ENCODE measurements around the gene MAPK12. TPM values are rescaled to one million over a fixed set of nuclear protein-coding genes. Genes with fewer than 3 reads are reported as not detected.

The MAPK12 gene
- total and polyA plus RNA-seq, 9 donors: 0.87 to 35.3 (median 23.3) TPM

DNA sequence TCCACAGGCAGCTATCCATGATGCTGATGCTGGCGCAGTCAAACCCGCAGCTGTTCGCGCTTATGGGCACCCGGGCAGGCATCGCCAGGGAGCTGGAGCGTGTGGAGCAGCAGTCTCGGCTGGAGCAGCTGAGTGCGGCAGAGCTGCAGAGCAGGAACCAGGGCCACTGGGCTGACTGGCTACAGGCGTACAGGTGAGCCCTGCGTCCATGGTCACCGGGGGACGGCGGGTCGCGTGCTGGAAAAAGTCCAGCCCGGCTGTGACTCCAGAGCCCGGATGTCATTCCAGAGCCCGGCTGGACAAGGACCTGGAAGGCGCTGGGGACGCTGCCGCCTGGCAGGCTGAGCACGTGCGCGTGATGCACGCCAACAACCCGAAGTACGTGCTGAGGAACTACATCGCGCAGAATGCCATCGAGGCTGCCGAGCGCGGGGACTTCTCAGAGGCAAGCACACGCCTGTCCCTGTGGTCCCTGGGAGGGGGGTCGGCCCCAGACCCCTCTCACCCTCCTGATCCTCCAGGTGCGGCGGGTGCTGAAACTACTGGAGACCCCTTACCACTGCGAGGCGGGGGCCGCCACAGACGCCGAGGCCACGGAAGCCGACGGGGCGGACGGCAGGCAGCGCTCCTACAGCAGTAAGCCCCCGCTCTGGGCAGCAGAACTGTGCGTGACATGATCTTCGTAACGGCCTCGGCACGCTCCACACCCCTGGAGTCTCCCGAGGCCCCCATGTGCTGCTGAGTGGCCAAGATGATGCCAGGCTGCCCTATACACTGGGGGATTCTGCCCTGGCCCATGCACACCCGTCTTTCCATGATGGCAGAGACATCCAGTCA is 44.6 kb downstream of the MAPK12 start:
- Histone ChIP-seq H3K4me3 (no peak overlapping the region), H3K36me3 (no peaks in the 10 kb centered on the region), H3K27me3 (no peaks in the 10 kb centered on the region), H3K27ac (no peak overlapping the region), H3K9me3 (no peaks in the 10 kb centered on the region), H3K4me1 (ENCODE audit: insufficient read depth) (peaks cover 4% of the 10 kb centered on the region)
- TF ChIP-seq CTCF (IDR thresholded peaks at IDR 0.05): no peak
- no peak for TF ChIP-seq EP300 (IDR thresholded peaks at IDR 0.05)
- no peak for TF ChIP-seq POLR2A (IDR thresholded peaks at IDR 0.05)
- 90 to 92% (median 90%) methylated on average over 47 to 57 of the region's 57 CpGs for whole genome bisulfite sequencing, 3 donors
- peak in 2 of 5 donors; percentile 43 to 49 for DNase-seq
- intact Hi-C loops (cut with DNase I): loop anchor here in 1 of 4 donors (5.0 kb wide), 1 partner anchor 70 kb away; no protein-coding TSS in a partner anchor

- 58 to 70% (median 63%) methylated on average over 14 to 15 of the region's 15 CpGs for WGBS, 3 donors
- H3K36me3 ChIP-seq: no peaks in the 10 kb centered on the region
- TF ChIP-seq POLR2A (IDR thresholded peaks at IDR 0.05) (no peak), CTCF (IDR thresholded peaks at IDR 0.05) (no peak), EP300 (IDR thresholded peaks at IDR 0.05) (no peak)
- no peak overlapping the region for H3K4me3 ChIP-seq
- H3K9me3 ChIP-seq: no peaks in the 10 kb centered on the region
- peaks cover 4% of the 10 kb centered on the region for H3K4me1 ChIP-seq (ENCODE audit: insufficient read depth)
- H3K27ac ChIP-seq: no peak overlapping the region
- no peaks in the 10 kb centered on the region for H3K27me3 ChIP-seq
- intact Hi-C loops (cut with DNase I): loop anchor here in 1 of 4 donors (5.0 kb wide), 1 partner anchor 69 kb away; no protein-coding TSS in a partner anchor
- no peak for DNase-seq
Observed at GRCh38 chr22:50216055-50216683, 45.3 kb downstream of the MAPK12 start.

DNA sequence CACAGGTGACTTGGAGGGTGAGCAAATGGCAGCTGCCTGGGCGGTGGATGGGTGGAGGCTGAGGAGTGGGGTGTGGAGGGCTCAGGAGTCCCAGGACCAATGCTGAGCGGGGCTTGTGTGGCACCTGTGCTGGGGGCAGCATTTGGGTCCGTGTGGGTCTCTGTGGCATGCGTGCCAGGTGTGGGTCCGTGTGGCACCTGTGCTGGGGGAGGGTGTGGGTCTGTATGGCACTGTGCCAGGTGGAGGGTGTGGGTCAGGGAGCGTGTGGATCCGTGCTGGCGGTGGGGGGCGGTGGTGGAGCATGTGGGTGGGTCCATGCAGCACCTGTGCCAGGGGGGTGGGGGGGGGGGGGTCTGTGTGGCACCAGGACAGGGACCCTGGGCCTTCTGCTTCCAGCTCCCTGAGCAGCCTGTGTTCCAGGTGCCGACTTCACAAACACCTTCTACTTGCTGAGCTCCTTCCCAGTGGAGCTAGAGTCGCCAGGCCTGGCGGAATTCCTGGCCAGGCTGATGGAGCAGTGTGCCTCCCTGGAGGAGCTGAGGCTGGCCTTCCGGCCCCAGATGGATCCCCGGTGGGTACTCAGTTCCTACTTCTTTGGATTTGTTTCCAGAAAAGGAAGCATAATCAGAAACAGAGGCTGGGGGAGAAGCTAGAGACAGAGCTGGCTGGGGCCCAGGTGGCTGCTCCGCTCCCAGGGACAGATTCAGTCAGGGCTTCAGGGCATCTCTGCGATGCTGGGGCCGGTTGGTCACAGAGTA is 46.0 kb downstream of the MAPK12 start:
- no peaks in the 10 kb centered on the region for H3K36me3 ChIP-seq
- intact Hi-C loops (cut with DNase I): loop anchor here in 1 of 4 donors (5.0 kb wide), 1 partner anchor 68 kb away; no protein-coding TSS in a partner anchor
- H3K4me1 ChIP-seq (ENCODE audit: insufficient read depth): peaks cover 4% of the 10 kb centered on the region
- WGBS, 3 donors: 41 to 56% (median 45%) methylated on average over 16 to 17 of the region's 17 CpGs
- no peaks in the 10 kb centered on the region for H3K27me3 ChIP-seq
- H3K4me3 ChIP-seq: no peak overlapping the region
- no peaks in the 10 kb centered on the region for H3K9me3 ChIP-seq
- H3K27ac ChIP-seq: no peak overlapping the region
- TF ChIP-seq CTCF (IDR thresholded peaks at IDR 0.05): no peak
- TF ChIP-seq POLR2A (IDR thresholded peaks at IDR 0.05): no peak
- TF ChIP-seq EP300 (IDR thresholded peaks at IDR 0.05): no peak
- peak in 2 of 5 donors; percentile 58 to 64 for DNase-seq

DNA sequence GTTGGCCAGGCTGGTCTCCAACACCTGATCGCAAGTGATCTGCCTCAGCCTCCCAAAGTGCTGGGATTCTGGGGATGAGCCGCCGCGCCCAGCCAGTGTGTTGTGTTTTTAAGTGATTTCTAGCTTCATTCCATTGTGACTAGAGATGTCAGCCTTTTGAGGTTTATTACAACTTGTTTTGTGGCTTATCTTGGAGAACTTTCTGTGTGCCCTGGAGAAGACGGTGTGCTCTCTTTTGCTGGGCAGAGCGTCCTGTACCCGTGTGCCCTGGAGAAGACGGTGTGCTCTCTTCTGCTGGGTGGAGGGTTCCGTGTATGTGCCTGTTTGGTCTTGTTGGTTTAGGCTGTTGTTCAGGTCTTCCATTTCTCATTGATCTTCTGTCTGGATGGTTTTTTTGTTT is 48.2 kb downstream of the MAPK12 start:
- TF ChIP-seq CTCF (IDR thresholded peaks at IDR 0.05) (no peak), POLR2A (IDR thresholded peaks at IDR 0.05) (no peak), EP300 (IDR thresholded peaks at IDR 0.05) (no peak)
- WGBS, 3 donors: 91 to 94% (median 91%) methylated on average over 9 of the region's 9 CpGs
- DNase-seq: no peak
- no peak overlapping the region for H3K4me3 ChIP-seq
- H3K4me1 ChIP-seq (ENCODE audit: insufficient read depth): peaks cover 4% of the 10 kb centered on the region
- no peaks in the 10 kb centered on the region for H3K9me3 ChIP-seq
- H3K27me3 ChIP-seq: no peaks in the 10 kb centered on the region
- H3K36me3 ChIP-seq: no peaks in the 10 kb centered on the region
- intact Hi-C loops (cut with DNase I): loop anchor here in 1 of 4 donors (5.0 kb wide), 1 partner anchor 286 kb away; no protein-coding TSS in a partner anchor
- no peak overlapping the region for H3K27ac ChIP-seq
